K562 (cell line): ENCODE results near the gene ACKR2. TPM values are rescaled to one million over a fixed set of nuclear protein-coding genes. Genes with fewer than 3 reads are reported as not detected.
A peak's percentile ranks its signal among the peaks of the same experiment; 100 is the strongest.

Source experiments
- ATAC-seq: fragments of 200-7000 bp; cut with Tn5 transposase; 3 replicates; pipeline ENCODE4 v1.9.1; 2020; ENCODE audit warnings: moderate library complexity
- BruUV-seq: library from RNA; stranded (reverse); fragments of 400-500 nt; replicated peaks from 2 replicates; lab custom pipeline; 2021; lab: Mats Ljungman, UMichigan
- CTCF ChIA-PET: fragments of 300-600 bp; formaldehyde crosslinking; extraction: SDS; loops from one replicate; lab custom pipeline; 2021; ENCODE audit warnings: low intra/inter-chr PET ratio; lab: Yijun Ruan, JAX
- POLR2A ChIA-PET: fragments of 300-600, 350-650 bp; sonication (Branson Sonifier 250); formaldehyde crosslinking; extraction: SDS; loops from one replicate; lab custom pipeline; 2021; ENCODE audit warnings: antibody characterized with exemption, inconsistent platforms; lab: Yijun Ruan, JAX
- DNase-seq, 4 experiments: peaks; one replicate each; pipeline versions ENCODE4 v3.0.0 to v3.0.0-alpha.2; 2011 to 2018; ENCODE audit warnings: low spot score in 3 of 4, mixed read lengths in 3 of 4; ENCODE audit errors: extremely low read depth in 1 of 4
- FAIRE-seq: peaks from 2 replicates; lab custom pipeline; 2011; peaks lifted over from hg19 to GRCh38; lab: Jason Lieb, UNC
- H2AFZ ChIP-seq: 2 replicates; pipeline ENCODE4 v1.6.0; 2011; ENCODE audit warnings: low read depth, low read length, control low read depth, inconsistent platforms
- H3K27ac ChIP-seq: fragments of 200-600 bp; 3 replicates; pipeline ENCODE4 v1.8.0; 2011; ENCODE audit warnings: low read depth, mild to moderate bottlenecking, control low read depth, inconsistent platforms, low read length, moderate library complexity, mixed read lengths; ENCODE audit errors: extremely low read depth
- H3K27me3 ChIP-seq, 2 experiments: fragments of 300-600 bp in 1 of 2; 2 replicates in 1 of 2; 3 replicates in 1 of 2; pipeline versions ENCODE4 v1.6.0 to v1.8.0; 2011; ENCODE audit warnings: inconsistent platforms in 2 of 2, low read length in 2 of 2, mild to moderate bottlenecking in 1 of 2, mixed read lengths in 1 of 2, moderate library complexity in 1 of 2; ENCODE audit not compliant: control insufficient read depth in 2 of 2, insufficient read depth in 2 of 2
- H3K36me3 ChIP-seq: fragments of 300-600 bp; 3 replicates; pipeline ENCODE4 v1.8.0; 2011; ENCODE audit warnings: mild to moderate bottlenecking, low read length, inconsistent platforms; ENCODE audit not compliant: control insufficient read depth, insufficient read depth
- H3K4me1 ChIP-seq, 2 experiments: fragments of 200-600 bp in 1 of 2; replicated peaks in 1 of 2; 2 replicates in 1 of 2; 3 replicates in 1 of 2; pipeline versions ENCODE4 v1.5.1 to v1.8.0; 2011; ENCODE audit warnings: inconsistent platforms in 2 of 2, low read length in 2 of 2, mild to moderate bottlenecking in 1 of 2, mixed read lengths in 1 of 2, moderate library complexity in 1 of 2; ENCODE audit not compliant: control insufficient read depth in 2 of 2, insufficient read depth in 2 of 2
- H3K4me2 ChIP-seq: 2 replicates; pipeline ENCODE4 v1.6.1; 2011; ENCODE audit warnings: low read length, control low read depth, inconsistent platforms, mixed read lengths; ENCODE audit not compliant: insufficient read depth
- H3K4me3 ChIP-seq: fragments of 200-600 bp; sonication (generic), shearing (Covaris generic); 2 replicates; pipeline ENCODE4 v1.5.1; 2016; ENCODE audit warnings: control low read depth, inconsistent platforms
- H3K79me2 ChIP-seq: fragments of 200-600 bp; 3 replicates; pipeline ENCODE4 v1.8.0; 2011; ENCODE audit warnings: low read length, inconsistent platforms; ENCODE audit not compliant: control insufficient read depth, insufficient read depth
- H3K9ac ChIP-seq, 2 experiments: 2 replicates each; pipeline versions ENCODE4 v1.6.0 to v1.6.1; 2011; ENCODE audit warnings: low read depth in 2 of 2, low read length in 2 of 2, control low read depth in 1 of 2, inconsistent platforms in 1 of 2, mild to moderate bottlenecking in 1 of 2, mixed read lengths in 1 of 2; ENCODE audit not compliant: insufficient read depth in 1 of 2
- H3K9me1 ChIP-seq: one replicate; pipeline ENCODE4 v1.6.0; 2011; ENCODE audit warnings: inconsistent platforms, mild to moderate bottlenecking, low read length, moderate library complexity; ENCODE audit not compliant: control insufficient read depth, insufficient read depth
- H3K9me3 ChIP-seq: replicated peaks from 2 replicates; pipeline ENCODE4 v1.5.1; 2011; ENCODE audit warnings: low read depth, low read length, inconsistent platforms; ENCODE audit not compliant: control insufficient read depth, insufficient read depth
- H4K20me1 ChIP-seq: replicated peaks from 2 replicates; pipeline ENCODE4 v1.6.1; 2011; ENCODE audit warnings: low read length, inconsistent platforms, mixed read lengths; ENCODE audit not compliant: control insufficient read depth, insufficient read depth
- BDP1 ChIP-seq: IDR thresholded peaks from 3 replicates; pipeline ENCODE4 v1.6.1; 2011; ENCODE audit not compliant: insufficient read length, insufficient read depth
- BRD9 ChIP-seq: fragments of 450-650 bp; IDR thresholded peaks from 2 replicates; pipeline ENCODE4 v1.6.1; 2018; ENCODE audit warnings: low read depth; ENCODE audit not compliant: partially characterized antibody
- CBX2 ChIP-seq: fragments of 200-600 bp; sonication (generic); IDR thresholded peaks from one replicate; pipeline ENCODE4 v1.6.1; 2012; ENCODE audit warnings: mild to moderate bottlenecking, low read length, inconsistent platforms; ENCODE audit not compliant: insufficient read depth, poor library complexity, severe bottlenecking
- E2F6 ChIP-seq, 2 experiments: IDR thresholded peaks; 2 replicates each; pipeline ENCODE4 v1.6.1; 2011; ENCODE audit warnings: borderline replicate concordance in 1 of 2, control low read depth in 1 of 2, low read depth in 1 of 2, low read length in 1 of 2, mild to moderate bottlenecking in 1 of 2, mixed read lengths in 1 of 2, moderate library complexity in 1 of 2; ENCODE audit not compliant: insufficient read depth in 1 of 2, insufficient read length in 1 of 2, poor library complexity in 1 of 2, severe bottlenecking in 1 of 2; ENCODE audit errors: extremely low read depth in 1 of 2
- ESRRA ChIP-seq: fragments of 450-650 bp; IDR thresholded peaks from 2 replicates; pipeline ENCODE4 v1.6.1; 2014; ENCODE audit warnings: low read depth, mild to moderate bottlenecking, moderate library complexity, borderline replicate concordance
- NR3C1 ChIP-seq: sonication (generic); formaldehyde crosslinking; IDR thresholded peaks from 2 replicates; pipeline ENCODE4 v1.8.1; 2022; ENCODE audit warnings: missing genetic modification reagents
- PYGO2 ChIP-seq: fragments of 450-650 bp; IDR thresholded peaks from 2 replicates; pipeline ENCODE4 v1.6.1; 2016; ENCODE audit warnings: mild to moderate bottlenecking, missing genetic modification characterization, moderate library complexity, missing compliant biosample characterization
- RAD51 ChIP-seq: fragments of 450-650 bp; IDR thresholded peaks from 2 replicates; pipeline ENCODE4 v1.7.1; 2016; ENCODE audit warnings: low read depth, mild to moderate bottlenecking, borderline replicate concordance
- RBFOX2 ChIP-seq: fragments of 200-400 bp; formaldehyde crosslinking; IDR thresholded peaks from 2 replicates; pipeline ENCODE4 v1.6.1; 2017; ENCODE audit warnings: low read depth, mild to moderate bottlenecking, low read length, moderate library complexity
- SMARCA5 ChIP-seq: fragments of 450-650 bp; IDR thresholded peaks from 2 replicates; pipeline ENCODE4 v1.6.1; 2016
- SRF ChIP-seq, 2 experiments: fragments of 250-450, 450-650 bp in 1 of 2; sonication (Bioruptor Pico) in 1 of 2; sonication (generic) in 1 of 2; formaldehyde crosslinking; IDR thresholded peaks; 2 replicates each; pipeline versions ENCODE4 v1.5.0 to v1.5.1; 2020 to 2022; ENCODE audit warnings: mild to moderate bottlenecking in 1 of 2, missing genetic modification reagents in 1 of 2
- STAG1 ChIP-seq: sonication (generic); formaldehyde crosslinking; IDR thresholded peaks from 2 replicates; pipeline ENCODE4 v1.5.0; 2020; ENCODE audit warnings: missing genetic modification reagents, borderline replicate concordance
- THRA ChIP-seq: fragments of 450-650 bp; IDR thresholded peaks from 2 replicates; pipeline ENCODE4 v1.6.1; 2017; ENCODE audit warnings: mild to moderate bottlenecking, moderate library complexity
- TRIM28 ChIP-seq: fragments of 450-650 bp; IDR thresholded peaks from 2 replicates; pipeline ENCODE4 v1.6.1; 2017
- ZBTB26 ChIP-seq: fragments of 450-650 bp; formaldehyde crosslinking; IDR thresholded peaks from 2 replicates; pipeline ENCODE4 v1.4.0; 2022; ENCODE audit warnings: missing genetic modification characterization
- ZC3H11A ChIP-seq: IDR thresholded peaks from 2 replicates; pipeline ENCODE4 v1.6.1; 2012; ENCODE audit warnings: low read depth, low read length, improper control_type of control experiment
- ZNF184 ChIP-seq: sonication (generic); formaldehyde crosslinking; IDR thresholded peaks from 2 replicates; pipeline ENCODE4 v1.5.0; 2020; ENCODE audit warnings: missing genetic modification reagents
- ZNF780A ChIP-seq: fragments of 250-450 bp; sonication (Bioruptor Pico); IDR thresholded peaks from 2 replicates; pipeline ENCODE4 v1.5.0; 2021; ENCODE audit warnings: mild to moderate bottlenecking
- WGBS: fragments of 100-300 bp; shearing (Covaris generic); methylation state at CpG from one replicate; pipeline ENCODE4 v1.1.6; 2016; ENCODE audit warnings: low coverage, mixed read lengths; ENCODE audit not compliant: insufficient coverage; ENCODE audit errors: missing lambda C conversion rate; 5-methylcytosine and 5-hydroxymethylcytosine counted together
- in situ Hi-C: fragments of 300-500 bp; cut with MboI; formaldehyde crosslinking; loops from 4 replicates; pipeline ENCODE4 v1.15.0; 2018; ENCODE audit warnings: inconsistent platforms, mixed read lengths
- intact Hi-C: fragments of 100-400 bp; cut with micrococcal nuclease; formaldehyde crosslinking; loops from 2 replicates; pipeline ENCODE4 v1.14.2; 2022
- polyA plus RNA-seq, 8 experiments: library from polyadenylated mRNA; depleted of rRNA in 4 of 8; stranded (reverse) in 5 of 8; unstranded in 3 of 8; fragments of >200 nt; fragmentation: Nextera tagmentation in 2 of 8; fragmentation: Illumina TruSeq in 1 of 8; extraction: Ambion mirVana in 2 of 8; extraction: Trizol in 1 of 8; gene quantifications; 2 replicates each; pipeline versions ENCODE4 v1.2.1 to v1.2.3, GENCODE V29; 2011 to 2014; ENCODE audit warnings: inconsistent platforms in 1 of 8, missing spikeins in 1 of 8
- total RNA-seq, 7 experiments: library from RNA; depleted of rRNA in 6 of 7; stranded (reverse); fragments of >200 nt in 6 of 7; fragmentation: Illumina TruSeq in 2 of 7; extraction: Trizol in 2 of 7; gene quantifications; 2 replicates each; pipeline versions ENCODE4 v1.2.1 to v1.2.3, GENCODE V29; 2011 to 2021; ENCODE audit warnings: low replicate concordance in 1 of 7

ACKR2 gene
- total and polyA plus RNA-seq, 9 of the 15 experiments (the other 6 are each of a cell fraction or from before 2014, with no cell fraction given): 0.03 to 0.69 (median 0.25) TPM; not detected in 1

GRCh38 chr3:42830437-42831320 is 21.4 kb downstream of the ACKR2 start:
- peaks cover 3% of the 10 kb centered on the region in 2 experiments; a peak in 3 of 5 replicates for H3K4me1 ChIP-seq
- H2AFZ ChIP-seq: no peak overlapping the region
- no peaks in the 10 kb centered on the region for H3K36me3 ChIP-seq
- 23% methylated on average over 7 of the region's 7 CpGs for WGBS
- peak; percentile 78 for FAIRE-seq
- peaks cover 0 to 2% of the 10 kb centered on the region in 2 experiments; a peak in 1 of 5 replicates for H3K27me3 ChIP-seq
- no TSS peak for BruUV-seq
- POLR2A ChIA-PET: interaction anchor here (0.6 to 2.1 kb wide), 10 partner anchors 9 to 440 kb away, joined by 3 to 7 read pairs (median 4); no protein-coding TSS in a partner anchor
- no peaks in the 10 kb centered on the region for H4K20me1 ChIP-seq
- DNase-seq: peak; percentile 73 to 82 (median 78)
- H3K9me1 ChIP-seq: no peaks in the 10 kb centered on the region
- no peak overlapping the region for H3K9ac ChIP-seq
- no peak overlapping the region for H3K4me2 ChIP-seq
- CTCF ChIA-PET: interaction anchor here (0.6 to 4.5 kb wide), 8 partner anchors 11 to 860 kb away, joined by 3 to 61 read pairs (median 4); partner anchors contain the start of gene ABHD5
- peak; percentile 92 for ATAC-seq
- in situ Hi-C loops (no loop called here), intact Hi-C loops (loop anchor here (1.0 to 10.0 kb wide), 5 partner anchors 49 to 328 kb away; partner anchors contain the start of gene VIPR1)
- no peaks in the 10 kb centered on the region for H3K9me3 ChIP-seq
- H3K4me3 ChIP-seq: no peak overlapping the region
- no peak overlapping the region for H3K27ac ChIP-seq
- no peaks in the 10 kb centered on the region for H3K79me2 ChIP-seq
- TF ChIP-seq TRIM28 (no peak), BDP1 (no peak), BRD9 (no peak), RAD51 (no peak), CBX2 (no peak), PYGO2 (tag) (no peak), STAG1 (CRISPR knock-in tag) (0 out of 2 replicates have a peak, but pooled peaks have one; percentile 28), ZNF780A (no peak), ESRRA (no peak), E2F6 (IDR thresholded peaks at IDR 0.05; ENCODE audit: borderline replicate concordance in 1 of 2, extremely low read depth in 1 of 2, insufficient read depth in 1 of 2, insufficient read length in 1 of 2, low read depth in 1 of 2, low read length in 1 of 2, poor library complexity in 1 of 2, severe bottlenecking in 1 of 2) (no peak), SMARCA5 (no peak), ZC3H11A (0 out of 2 replicates have a peak, but pooled peaks have one; percentile 28), NR3C1 (CRISPR knock-in tag) (no peak), ZNF184 (no peak), SRF (CRISPR knock-in tag; IDR thresholded peaks at IDR 0.05) (0 out of 4 replicates have a peak, but pooled peaks of 1 of the 2 experiments have one; percentile 26), THRA (no peak), ZBTB26 (CRISPR knock-in tag) (no peak), RBFOX2 (no peak)
